Ovary (tissue), 3 donors: ENCODE measurements around the gene CD53.

Experiments used
- POLR2A ChIP-seq: fragments of 450-650 bp; IDR thresholded peaks from one replicate; pipeline ENCODE4 v1.6.1; 2017; ENCODE audit warnings: antibody characterized with exemption, mild to moderate bottlenecking, moderate library complexity
- TF ChIP-seq, protein P1 (sequence below), 3 donors: fragments of 450-650 bp in 2 of 3; fragments of 200-600 bp in 1 of 3; IDR thresholded peaks; one replicate each; pipeline versions ENCODE4 v1.5.1 to v1.8.0; 2016 to 2022; ENCODE audit warnings: antibody characterized with exemption in 3 of 3, mild to moderate bottlenecking in 1 of 3
- donor health status: DM: no; HTN: no; CAD: no.

DNA sequence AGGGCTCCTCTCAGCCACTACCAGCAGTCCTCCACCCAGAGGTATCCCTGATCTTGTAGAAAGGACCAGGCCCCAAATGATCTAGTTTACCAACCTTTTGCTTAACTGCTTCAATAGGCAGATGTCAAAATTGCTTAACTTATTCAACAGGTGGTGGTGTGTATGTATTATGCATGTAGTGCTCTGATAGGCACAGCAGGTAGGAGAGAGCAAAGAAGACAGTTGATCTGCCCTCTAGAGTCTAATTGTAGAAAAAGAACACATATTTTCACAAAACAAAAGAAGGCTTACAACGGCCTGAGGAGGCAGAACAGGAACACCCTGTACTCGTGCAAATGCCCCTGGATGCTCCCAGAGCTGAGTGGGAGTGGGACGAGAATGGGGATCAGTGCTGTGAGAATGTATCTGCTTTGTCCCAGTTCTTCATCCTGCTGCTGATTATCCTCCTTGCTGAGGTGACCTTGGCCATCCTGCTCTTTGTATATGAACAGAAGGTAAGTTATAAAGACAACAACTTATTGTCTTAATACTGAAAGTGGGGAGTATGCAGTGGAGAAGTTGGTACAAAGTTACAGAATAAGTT lies 21.1 kb downstream of the CD53 start:
- TF ChIP-seq, protein P1, sequence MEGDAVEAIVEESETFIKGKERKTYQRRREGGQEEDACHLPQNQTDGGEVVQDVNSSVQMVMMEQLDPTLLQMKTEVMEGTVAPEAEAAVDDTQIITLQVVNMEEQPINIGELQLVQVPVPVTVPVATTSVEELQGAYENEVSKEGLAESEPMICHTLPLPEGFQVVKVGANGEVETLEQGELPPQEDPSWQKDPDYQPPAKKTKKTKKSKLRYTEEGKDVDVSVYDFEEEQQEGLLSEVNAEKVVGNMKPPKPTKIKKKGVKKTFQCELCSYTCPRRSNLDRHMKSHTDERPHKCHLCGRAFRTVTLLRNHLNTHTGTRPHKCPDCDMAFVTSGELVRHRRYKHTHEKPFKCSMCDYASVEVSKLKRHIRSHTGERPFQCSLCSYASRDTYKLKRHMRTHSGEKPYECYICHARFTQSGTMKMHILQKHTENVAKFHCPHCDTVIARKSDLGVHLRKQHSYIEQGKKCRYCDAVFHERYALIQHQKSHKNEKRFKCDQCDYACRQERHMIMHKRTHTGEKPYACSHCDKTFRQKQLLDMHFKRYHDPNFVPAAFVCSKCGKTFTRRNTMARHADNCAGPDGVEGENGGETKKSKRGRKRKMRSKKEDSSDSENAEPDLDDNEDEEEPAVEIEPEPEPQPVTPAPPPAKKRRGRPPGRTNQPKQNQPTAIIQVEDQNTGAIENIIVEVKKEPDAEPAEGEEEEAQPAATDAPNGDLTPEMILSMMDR (IDR thresholded peaks at IDR 0.05): no peak
- TF ChIP-seq POLR2A: no peak
